Measurements from ENCODE around the gene NAB1. TPM values are rescaled to one million over a fixed set of nuclear protein-coding genes. Genes with fewer than 3 reads are reported as not detected.
A peak's percentile ranks its signal among the peaks of the same experiment; 100 is the strongest.

The NAB1 gene
- total RNA-seq, 2 experiments from 2014 or later, result 23.0 to 24.8 TPM

GRCh38 chr2:190648289-190649034 is 421 bp upstream of the NAB1 start:
- Mint-ChIP-seq H3K27ac (peak overlapping the region; percentile 73), H3K9me3 (no peaks in the 10 kb centered on the region)
- no peak for TF ChIP-seq CTCF (IDR thresholded peaks at IDR 0.05)

GRCh38 chr2:190649798-190650390 is 1.0 kb downstream of the NAB1 start:
- TF ChIP-seq CTCF (IDR thresholded peaks at IDR 0.05), result no peak
- no peak for DNase-seq
- POLR2A ChIA-PET, result interaction anchor here (0.9 to 2.1 kb wide), 5 partner anchors 11 to 115 kb away, joined by 3 to 8 read pairs (median 4); partner anchors contain the start of gene NEMP2
- intact Hi-C loops (cut with micrococcal nuclease), result loop anchor here (2.0 to 5.0 kb wide), 3 partner anchors 29 to 118 kb away; partner anchors contain the start of gene NEMP2
- no peaks in the 10 kb centered on the region for H3K27me3 Mint-ChIP-seq
- H3K9me3 Mint-ChIP-seq, result no peaks in the 10 kb centered on the region
- H3K4me1 Mint-ChIP-seq (ENCODE audit: low read depth), result peaks cover 27% of the 10 kb centered on the region
- CTCF ChIA-PET, result interaction anchor here (1.2 to 4.3 kb wide), 4 partner anchors 11 to 131 kb away, joined by 5 to 26 read pairs (median 8); no protein-coding TSS in a partner anchor
- ATAC-seq, result no peak
- H3K4me3 Mint-ChIP-seq, result peak overlapping the region; percentile 88
- no peaks in the 10 kb centered on the region for H3K36me3 Mint-ChIP-seq (ENCODE audit: low read depth)
- H3K27ac Mint-ChIP-seq, result peak overlapping the region; percentile 91

More at GRCh38 chr2:190648289-190649034, 421 bp upstream of the NAB1 start:
- H3K27me3 Mint-ChIP-seq, result no peaks in the 10 kb centered on the region
- peaks cover 30% of the 10 kb centered on the region for H3K4me1 Mint-ChIP-seq (ENCODE audit: low read depth)
- intact Hi-C loops (cut with micrococcal nuclease), result loop anchor here (2.0 kb wide), 1 partner anchor 74 kb away; no protein-coding TSS in a partner anchor
- DNase-seq (peak; percentile 78), ATAC-seq (peak; percentile 65)
- CTCF ChIA-PET, result no interaction called here
- peak overlapping the region; percentile 68 for H3K4me3 Mint-ChIP-seq
- POLR2A ChIA-PET, result interaction anchor here (0.6 to 1.3 kb wide), 3 partner anchors 13 to 115 kb away, joined by 3 to 4 read pairs (median 3); no protein-coding TSS in a partner anchor
- no peaks in the 10 kb centered on the region for H3K36me3 Mint-ChIP-seq (ENCODE audit: low read depth)

- no peak for DNase-seq
- TF ChIP-seq CTCF (IDR thresholded peaks at IDR 0.05), result no peak
- no peak overlapping the region for H3K27ac Mint-ChIP-seq
- ChIA-PET POLR2A (interaction anchor here (1.4 to 2.1 kb wide), 3 partner anchors 10 to 118 kb away, joined by 4 to 7 read pairs (median 4); no protein-coding TSS in a partner anchor), CTCF (interaction anchor here (1.3 to 4.3 kb wide), 4 partner anchors 11 to 118 kb away, joined by 3 to 26 read pairs (median 6); no protein-coding TSS in a partner anchor)
- peaks cover 30% of the 10 kb centered on the region for H3K4me1 Mint-ChIP-seq (ENCODE audit: low read depth)
- no peak for ATAC-seq
- no peaks in the 10 kb centered on the region for H3K27me3 Mint-ChIP-seq
- peaks cover 4% of the 10 kb centered on the region for H3K36me3 Mint-ChIP-seq (ENCODE audit: low read depth)
- H3K4me3 Mint-ChIP-seq, result peak overlapping the region; percentile 88
- H3K9me3 Mint-ChIP-seq, result no peaks in the 10 kb centered on the region
- intact Hi-C loops (cut with micrococcal nuclease), result loop anchor here (2.0 to 5.0 kb wide), 2 partner anchors 27 to 119 kb away; partner anchors contain the start of gene NEMP2
Measured at GRCh38 chr2:190651413-190651812, 2.5 kb downstream of the NAB1 start.

GRCh38 chr2:190653231-190653630 is 4.3 kb downstream of the NAB1 start:
- Mint-ChIP-seq H3K4me1 (ENCODE audit: low read depth) (peaks cover 32% of the 10 kb centered on the region), H3K27me3 (no peaks in the 10 kb centered on the region), H3K4me3 (no peak overlapping the region), H3K9me3 (no peaks in the 10 kb centered on the region), H3K27ac (no peak overlapping the region), H3K36me3 (ENCODE audit: low read depth) (peaks cover 7% of the 10 kb centered on the region)
- ATAC-seq (no peak), DNase-seq (no peak)
- CTCF ChIA-PET, result interaction anchor here (1.0 to 4.3 kb wide), 4 partner anchors 10 to 27 kb away, joined by 3 to 26 read pairs (median 6); no protein-coding TSS in a partner anchor
- POLR2A ChIA-PET, result no interaction called here
- intact Hi-C loops (cut with micrococcal nuclease), result loop anchor here (5.0 kb wide), 1 partner anchor 121 kb away; the partner anchor contains the start of gene NEMP2
- TF ChIP-seq CTCF (IDR thresholded peaks at IDR 0.05), result no peak

Data from activated CD8-positive, alpha-beta T cell treated with anti-CD3 and anti-CD28 coated beads for 36 hours (primary cell).